DMS53 treated with DMSO at 0.1 percent for 48 hours (cell line): ENCODE data around the gene CRIP2.

ENCODE experiments used
- DNase-seq: peaks from one replicate; lab custom pipeline; 2025; ENCODE audit not compliant: unreplicated experiment; lab: John Stamatoyannopoulos, UW

The CRIP2 gene

GRCh38 chr14:105476097-105476830 lies 1.6 kb downstream of the CRIP2 start:
- no peak for DNase-seq

DNA sequence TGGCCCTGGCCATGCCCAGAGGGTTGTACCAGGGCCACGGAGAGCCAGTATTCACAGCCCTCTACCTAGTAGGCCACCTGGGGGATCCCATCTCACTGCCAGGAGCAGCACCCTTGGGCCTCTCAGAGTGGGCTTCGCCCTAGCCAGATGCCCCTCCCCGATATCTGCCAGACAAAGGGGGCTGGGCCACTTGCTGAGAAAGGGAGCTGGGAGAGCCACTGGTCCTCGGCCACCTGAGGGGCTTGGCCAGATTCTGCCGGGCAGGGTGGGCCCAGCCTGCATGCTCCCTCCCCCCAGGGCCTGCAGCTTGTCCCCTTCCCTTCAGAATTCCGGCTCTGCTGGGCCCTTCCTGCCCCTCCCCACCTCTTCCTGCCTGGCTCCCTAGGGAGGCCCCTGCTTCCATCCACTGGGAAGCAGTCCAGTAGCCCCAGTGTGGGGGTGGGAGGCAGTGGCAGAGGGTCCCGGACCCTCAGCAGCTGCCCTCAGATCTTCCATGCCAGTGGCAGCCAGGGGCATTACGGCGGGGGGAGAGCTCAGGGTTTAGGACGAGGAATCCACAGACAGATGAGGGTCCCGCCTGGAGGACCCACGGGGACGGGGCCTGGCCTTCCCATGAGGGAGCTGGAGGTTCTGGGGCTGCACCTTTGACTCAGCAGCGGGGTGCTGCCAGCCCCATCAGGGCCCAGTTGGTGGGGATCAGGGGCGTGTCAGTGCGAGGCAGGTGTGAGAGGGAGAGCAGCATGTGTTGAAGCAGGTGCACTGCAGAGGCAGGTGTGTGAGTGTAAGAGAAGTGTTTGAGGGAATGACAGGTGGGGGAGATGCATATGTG lies 2.4 kb downstream of the CRIP2 start:
- DNase-seq = no peak

GRCh38 chr14:105477660-105478397 lies 3.2 kb downstream of the CRIP2 start:
- no peak for DNase-seq

DNA sequence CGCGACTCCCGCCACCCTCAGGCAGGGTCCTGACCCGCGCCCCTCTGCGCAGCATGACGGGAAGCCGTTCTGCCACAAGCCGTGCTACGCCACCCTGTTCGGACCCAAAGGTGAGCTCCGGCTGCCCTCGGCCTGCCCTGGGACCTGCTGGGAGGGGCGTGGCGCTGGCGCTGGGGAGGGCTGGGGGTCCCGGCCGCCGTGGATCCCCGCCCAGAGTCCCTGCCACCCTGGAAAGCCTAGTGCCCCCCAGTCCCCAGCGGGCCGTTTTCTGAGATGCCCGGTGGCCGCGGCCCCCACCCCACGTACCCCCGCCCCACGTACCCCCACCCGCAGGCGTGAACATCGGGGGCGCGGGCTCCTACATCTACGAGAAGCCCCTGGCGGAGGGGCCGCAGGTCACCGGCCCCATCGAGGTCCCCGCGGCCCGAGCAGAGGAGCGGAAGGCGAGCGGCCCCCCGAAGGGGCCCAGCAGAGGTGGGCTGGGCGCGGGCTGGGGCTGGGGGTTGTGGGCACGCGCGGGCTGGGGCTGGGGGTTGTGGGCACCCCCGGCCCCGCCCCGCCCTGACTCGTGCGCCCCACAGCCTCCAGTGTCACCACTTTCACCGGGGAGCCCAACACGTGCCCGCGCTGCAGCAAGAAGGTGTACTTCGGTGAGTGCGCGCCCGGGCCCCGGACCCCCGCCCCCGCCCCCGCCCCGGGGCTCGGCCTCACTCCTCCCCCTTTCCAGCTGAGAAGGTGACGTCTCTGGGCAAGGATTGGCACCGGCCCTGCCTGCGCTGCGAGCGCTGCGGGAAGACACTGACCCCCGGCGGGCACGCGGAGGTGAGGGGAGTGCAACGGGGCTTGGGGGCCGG lies 4.0 kb downstream of the CRIP2 start:
- DNase-seq = no peak

DNA sequence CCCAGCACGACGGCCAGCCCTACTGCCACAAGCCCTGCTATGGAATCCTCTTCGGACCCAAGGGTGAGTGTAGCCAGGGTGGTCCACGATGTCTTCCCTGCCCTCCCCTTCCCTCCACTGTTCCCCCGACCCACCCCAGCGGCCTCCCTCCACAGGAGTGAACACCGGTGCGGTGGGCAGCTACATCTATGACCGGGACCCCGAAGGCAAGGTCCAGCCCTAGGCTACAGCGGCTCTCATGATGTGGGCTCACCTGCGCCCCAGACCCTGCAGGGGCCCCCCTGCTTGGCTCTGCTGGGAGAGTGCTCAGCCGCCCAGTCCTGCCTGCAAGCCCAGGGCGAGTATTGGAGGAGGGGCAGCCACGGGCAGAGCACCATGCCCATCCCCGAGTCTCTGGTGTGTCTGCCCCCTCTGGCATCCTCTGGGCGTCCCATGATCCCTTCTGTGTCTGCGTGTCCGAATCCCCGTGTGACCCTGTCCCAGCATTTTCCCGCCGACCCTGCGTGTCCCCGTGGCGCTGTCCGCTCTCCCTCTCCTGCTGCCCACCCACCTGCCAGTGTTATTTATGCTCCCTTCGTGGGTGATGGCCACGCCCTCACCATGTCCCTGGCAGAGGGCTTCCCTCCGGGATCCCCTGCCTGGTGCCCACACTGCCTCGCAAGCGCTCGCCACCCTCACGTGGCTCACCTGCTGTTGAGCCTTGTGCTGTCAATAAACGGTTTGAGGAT lies 5.0 kb downstream of the CRIP2 start:
- DNase-seq = no peak

GRCh38 chr14:105480199-105480746 lies 5.7 kb downstream of the CRIP2 start:
- no peak for DNase-seq

DNA sequence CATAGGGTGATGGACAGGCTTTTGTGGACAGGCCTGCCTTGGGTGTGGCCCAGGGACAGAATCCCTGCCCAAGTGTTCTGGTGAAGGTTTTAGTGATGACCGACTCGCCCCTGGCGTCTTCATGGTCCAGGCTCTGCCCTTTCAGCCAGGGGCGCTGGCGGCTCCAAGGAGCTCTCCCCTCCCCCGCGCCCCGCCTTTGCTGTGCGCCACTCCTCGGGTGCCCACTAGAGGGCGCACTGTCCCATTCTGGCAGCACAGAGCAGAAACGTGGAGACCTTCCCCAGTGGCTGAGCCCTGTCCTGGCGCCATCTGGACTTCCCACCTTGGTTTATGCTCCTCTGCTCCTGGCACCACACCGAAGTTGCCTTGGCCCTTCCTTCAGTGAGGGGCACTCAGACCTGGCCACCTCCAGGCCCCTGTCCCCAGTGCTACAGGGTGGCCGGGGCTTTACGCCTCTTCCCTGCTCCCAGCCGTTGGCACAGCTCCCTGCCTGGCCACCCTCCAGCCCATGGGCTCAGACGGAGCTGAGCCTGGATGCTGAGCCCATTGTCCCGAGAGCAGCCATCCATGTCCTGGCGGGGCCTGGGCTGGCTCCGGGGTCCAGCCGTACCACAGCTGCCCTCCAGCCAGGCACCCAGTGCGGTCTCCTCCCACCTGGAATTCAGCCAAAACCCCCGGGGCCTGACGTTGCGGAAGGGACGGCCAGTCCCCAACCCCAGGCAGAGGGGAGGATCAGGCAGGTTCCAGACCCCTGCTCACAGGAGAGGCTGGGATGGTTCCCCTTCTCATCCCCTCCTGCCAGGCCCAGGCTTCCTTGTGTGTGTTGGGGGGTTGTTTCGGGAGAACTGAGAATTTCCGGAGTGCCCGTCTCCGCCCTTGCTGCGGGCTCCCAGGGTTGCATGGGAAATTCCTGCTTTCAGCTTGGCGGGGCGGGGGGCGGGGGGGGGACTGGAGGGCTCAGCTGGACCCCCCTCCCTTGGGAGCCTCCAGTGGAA lies 6.5 kb downstream of the CRIP2 start:
- peak; percentile 47 for DNase-seq

DNA sequence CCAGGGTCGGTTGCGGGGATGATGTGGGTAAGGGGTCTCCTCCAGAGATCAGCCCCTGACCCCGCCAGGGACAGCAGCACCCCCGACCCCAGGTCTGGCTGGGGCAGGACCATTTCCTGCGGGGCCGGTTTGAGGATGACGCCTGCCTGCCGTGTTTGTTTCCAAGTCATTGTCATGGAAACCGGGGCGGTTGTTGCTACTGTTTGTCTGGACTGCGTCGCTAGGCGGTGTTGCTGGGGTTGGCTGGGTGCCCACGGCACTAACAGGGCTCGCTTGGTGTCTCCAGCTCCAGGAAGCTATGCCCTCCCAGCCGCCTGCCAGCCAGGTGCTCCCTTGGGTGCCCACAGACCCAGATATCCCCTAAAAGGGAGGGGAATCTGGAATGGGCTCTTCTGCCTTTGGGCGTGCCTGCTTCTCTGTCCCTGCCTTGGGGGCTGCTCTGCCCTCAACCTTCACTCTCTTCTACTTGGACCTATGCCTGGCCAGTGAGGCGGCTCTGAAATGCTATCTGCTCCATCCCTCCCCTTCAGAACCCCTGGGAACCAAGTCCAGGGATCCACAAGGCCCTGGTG lies 7.4 kb downstream of the CRIP2 start:
- DNase-seq = peak; percentile 86

- no peak for DNase-seq
Measured at GRCh38 chr14:105482486-105483110, 8.0 kb downstream of the CRIP2 start.

GRCh38 chr14:105483300-105484068 lies 8.9 kb downstream of the CRIP2 start:
- DNase-seq = no peak

DNA sequence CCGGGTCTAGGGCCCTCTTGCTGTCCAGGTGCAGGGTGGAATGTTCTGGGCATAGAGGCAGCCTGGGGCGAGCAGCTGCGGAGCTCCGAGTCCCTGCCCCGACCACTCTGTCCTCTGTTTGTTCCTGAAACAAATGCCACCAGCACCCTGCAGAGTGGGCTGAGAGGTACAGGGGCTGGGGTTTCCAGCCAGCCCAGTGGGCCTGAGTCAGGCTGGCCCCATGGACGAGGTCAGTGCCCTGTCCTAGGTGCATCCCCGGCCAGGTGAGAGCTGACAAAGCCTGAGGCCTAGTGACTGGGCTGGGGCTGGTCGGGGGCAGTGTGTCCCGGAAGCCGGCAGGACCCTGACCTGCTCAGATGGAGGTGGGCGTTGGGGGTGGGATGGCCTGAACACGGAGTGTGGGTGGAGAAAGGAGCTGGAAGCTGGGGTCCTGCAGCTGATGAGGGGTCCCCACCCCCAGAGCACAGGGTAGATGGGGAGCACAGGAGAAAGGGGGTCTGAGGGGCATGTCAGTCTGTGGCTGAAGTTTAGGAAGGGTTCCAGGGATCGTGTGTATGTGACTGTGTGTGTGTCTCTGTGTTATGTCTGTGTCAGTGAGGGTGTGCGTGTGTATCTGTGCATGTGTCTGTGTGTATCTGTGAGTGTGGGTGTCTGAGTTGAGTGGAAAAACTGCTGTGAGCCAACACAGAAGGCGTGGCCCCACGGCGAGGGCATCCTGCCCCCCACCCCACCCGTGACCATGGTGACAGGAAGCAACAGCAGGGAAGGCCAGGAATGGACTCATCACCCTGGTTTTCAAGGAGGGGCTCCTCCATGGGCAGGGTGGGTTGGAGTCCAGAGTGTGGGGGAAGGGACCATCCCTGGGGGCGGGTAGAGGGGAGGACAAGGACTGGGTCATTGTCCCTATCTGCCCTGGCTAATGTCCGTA lies 9.7 kb downstream of the CRIP2 start:
- no peak for DNase-seq

GRCh38 chr14:105484997-105485393 lies 10.4 kb downstream of the CRIP2 start:
- no peak for DNase-seq

DNA sequence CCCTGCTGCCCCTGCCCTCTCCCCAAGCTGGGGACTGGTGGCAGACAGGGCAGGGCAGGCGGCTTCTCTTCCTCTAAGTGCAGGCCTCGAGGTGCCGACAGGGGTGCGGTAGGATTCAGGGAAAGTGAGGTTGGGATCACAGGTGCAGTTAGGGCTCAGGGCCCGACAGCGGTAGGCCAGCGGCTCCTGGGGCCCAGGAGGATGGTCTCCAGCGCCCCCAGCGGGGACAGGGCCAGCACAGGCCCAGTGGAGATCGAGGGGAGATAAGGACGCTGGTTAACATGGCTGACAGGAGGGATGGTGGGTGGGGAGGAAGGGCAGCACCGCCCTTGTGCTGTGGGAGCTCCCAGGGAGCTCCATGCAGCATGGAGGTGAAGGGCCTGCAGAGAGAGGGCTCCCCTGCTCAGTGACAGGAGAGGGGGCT lies 11.1 kb downstream of the CRIP2 start:
- DNase-seq = no peak

- DNase-seq = no peak
Measured at GRCh38 chr14:105486163-105486973, 11.7 kb downstream of the CRIP2 start, which contains the start of gene CRIP1. Gene CRIP1, plus strand, starts transcription at chr14:105486886. Its CDS starts 374 bp downstream, at chr14:105487260.

- no peak for DNase-seq
Measured at GRCh38 chr14:105486974-105487448, 12.4 kb downstream of the CRIP2 start.
